Activated effector memory CD4-positive, alpha-beta T cell treated with Interleukin-2 at 50 U/mL for 16 hours (primary cell): ENCODE measurements around the gene PDE7B.

Experiments
- DNase-seq: peaks from one replicate; pipeline ENCODE4 v3.0.0-alpha.2; 2020

The PDE7B gene

DNA sequence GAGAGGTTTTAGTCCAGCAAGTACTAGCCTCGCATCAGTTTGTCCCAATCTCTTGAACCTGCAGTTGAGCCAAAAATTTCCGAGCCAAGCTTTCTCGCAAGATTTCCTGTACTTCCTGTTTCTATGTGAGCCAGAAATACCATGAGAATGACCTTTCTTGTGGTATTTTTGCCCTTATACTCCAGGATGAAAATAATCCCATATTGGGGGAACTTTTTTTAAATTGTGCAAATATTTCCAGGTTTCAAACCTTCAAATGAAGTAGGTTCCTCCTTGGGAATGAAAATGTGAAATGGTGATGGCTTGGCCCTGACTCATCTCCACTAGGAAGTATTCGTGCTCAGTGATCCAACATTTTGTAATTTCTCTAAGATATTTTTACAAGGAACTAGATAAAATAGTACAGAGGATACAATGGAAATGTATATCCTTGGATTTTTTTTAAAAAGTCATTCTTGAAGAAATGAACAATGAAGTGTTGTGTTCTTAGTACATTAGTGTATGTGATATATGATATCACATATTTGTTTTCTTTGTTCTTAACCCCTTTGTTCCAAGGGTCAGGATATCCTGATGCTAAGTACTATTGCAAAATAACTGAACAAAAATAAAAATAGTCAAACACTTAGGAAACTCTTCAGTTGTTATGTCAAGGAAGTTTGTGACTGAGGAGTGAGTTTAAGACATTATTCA lies 184.0 kb downstream of the PDE7B start:
- DNase-seq: no peak

GRCh38 chr6:136036071-136036380 lies 184.5 kb downstream of the PDE7B start:
- no peak for DNase-seq

DNA sequence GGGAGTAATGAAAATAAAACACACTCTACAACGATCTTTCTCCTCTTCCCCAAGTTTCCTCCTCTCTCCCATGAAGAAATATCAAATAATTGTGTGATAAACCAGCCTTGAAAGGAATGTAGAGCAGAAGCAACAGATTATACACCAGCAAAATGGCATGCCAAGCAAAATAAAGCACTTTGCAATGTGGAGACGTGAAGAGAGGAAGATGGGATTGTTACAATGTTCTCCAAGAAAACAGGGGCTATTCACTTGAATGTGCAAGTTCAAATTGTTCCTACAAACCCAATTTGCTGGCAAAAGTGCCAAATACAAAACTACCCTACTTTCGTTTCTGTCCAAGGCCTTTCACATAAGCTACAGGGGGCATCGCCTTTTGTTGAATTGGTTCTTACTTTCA lies 185.1 kb downstream of the PDE7B start:
- DNase-seq: no peak

DNA sequence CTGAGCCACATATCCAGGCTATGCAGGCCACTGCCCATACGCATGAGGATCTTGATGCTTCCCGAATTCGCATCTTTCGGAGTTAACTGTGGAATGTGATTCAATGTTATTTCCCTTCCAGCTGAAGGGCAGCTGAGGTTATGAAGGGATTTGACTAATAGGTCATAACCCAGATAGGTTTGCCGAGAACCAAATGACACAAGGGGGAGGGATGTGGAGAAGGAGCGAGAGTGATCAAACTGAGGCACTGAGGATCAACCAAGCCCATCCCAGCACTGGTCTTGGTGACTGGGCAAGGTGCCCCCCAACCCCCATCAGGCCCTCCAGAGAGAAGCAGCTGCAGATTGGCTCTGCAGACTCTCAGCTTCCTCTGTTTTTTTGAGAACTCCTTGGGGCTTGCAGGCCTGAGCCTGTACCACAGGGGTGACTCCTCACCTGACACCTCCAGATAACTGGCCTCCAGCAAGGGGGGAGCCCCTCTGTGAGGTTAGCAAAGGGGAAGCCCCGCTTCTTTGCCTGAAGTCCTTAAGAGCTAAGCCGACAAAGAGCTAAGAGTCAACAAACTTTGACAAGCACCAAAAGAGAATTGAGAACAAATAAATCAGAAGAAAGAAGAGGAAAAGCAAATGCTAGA lies 185.9 kb downstream of the PDE7B start:
- no peak for DNase-seq

DNA sequence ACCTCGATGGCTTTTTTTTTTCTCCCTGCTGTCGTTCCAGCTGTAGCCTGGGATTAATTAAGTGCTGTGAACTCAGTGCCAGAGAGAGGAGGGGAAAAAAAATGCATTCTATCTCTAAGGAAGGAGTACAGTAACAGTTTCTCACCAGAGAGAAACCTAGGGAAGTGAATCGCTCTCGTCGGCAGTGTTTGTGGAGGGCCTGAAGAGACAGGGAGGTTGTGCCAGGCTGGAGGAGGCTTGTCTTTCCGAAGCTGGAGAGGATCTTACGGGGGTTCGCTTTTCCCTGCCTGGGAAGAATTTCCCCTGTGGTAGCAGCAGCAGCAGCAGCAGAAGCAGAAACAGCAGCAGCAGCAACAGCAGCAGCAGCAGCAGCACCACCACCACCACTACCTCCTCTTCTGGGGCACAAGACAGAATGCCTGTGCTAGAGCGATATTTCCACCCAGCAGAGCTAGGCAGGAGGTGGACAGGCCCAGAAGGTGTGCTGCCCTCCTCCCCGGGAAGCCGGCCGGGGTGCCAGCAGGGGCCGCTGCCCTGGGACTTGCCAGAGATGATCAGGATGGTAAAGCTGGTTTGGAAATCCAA lies 186.5 kb downstream of the PDE7B start:
- no peak for DNase-seq

DNA sequence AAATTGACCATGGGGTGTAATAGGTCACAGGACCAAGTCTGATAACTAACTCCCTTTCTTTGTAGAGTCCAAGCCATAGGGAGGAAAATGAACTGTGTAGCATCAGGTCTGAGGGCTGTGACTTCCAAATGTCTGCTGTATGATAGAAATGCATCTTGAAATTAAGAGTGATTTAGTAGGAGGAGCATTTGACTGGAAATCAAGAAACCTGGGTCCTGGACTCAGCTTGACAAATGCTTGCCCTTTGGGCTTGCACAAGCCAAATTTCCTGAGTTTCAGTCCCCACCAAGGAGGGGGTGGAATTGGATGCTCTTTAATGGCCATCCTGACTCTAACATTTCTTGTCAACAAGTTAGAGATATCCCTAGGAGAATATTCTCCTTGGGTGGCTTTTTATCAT lies 187.0 kb downstream of the PDE7B start:
- DNase-seq: no peak

- no peak for DNase-seq
Observed at GRCh38 chr6:136039185-136039584, 187.7 kb downstream of the PDE7B start.

GRCh38 chr6:136050475-136050874 lies 199.0 kb downstream of the PDE7B start:
- no peak for DNase-seq

DNA sequence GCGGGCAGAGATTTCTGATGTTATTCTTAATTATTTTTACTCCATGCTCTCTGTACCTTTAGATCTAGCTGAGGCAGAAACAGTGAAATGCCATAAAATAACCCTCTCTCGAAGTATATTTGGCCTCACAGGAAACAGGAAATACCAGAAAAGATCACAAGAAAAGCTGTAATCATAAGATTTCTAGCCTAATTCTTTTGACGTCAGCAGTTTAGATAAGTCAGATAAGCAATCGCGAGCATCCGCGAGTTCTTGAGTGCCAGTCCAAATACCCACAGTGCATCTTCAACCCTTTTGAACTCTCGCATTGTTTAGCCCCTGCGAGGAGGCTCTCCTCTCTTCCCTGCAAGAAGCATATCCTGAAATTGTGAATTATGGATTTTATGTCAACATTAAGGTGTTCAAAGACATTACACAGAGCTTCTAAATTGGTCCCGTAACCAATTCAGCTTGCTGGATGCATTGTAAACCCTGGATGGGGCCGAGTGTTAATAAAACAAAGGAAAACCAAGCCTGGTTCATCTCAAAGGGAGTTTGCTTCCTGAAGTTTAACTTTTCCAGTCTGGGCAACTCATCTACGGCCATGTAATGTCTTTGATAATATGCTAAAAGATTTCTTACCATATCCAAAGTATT lies 199.8 kb downstream of the PDE7B start:
- no peak for DNase-seq

DNA sequence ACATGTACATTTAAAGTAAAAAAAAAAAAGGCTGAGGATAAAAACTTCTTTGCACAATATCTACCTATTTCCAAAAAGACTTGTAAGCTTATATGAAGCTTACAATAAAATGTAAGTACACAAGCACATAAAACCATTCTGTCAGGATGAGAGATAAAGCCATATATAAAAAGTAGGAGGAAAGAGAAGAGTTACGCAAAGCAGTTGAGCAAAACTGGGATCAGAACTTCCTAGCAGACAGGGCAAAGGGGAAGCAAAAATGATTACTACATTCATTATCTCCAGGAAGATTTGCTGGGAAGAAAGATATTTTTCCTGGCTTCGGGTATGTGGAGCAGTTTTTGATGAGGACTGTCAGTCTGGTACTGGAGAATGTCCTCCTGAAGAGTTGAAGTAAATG lies 200.5 kb downstream of the PDE7B start:
- no peak for DNase-seq

GRCh38 chr6:136058852-136059251 lies 207.4 kb downstream of the PDE7B start:
- no peak for DNase-seq

GRCh38 chr6:136059308-136059707 lies 207.8 kb downstream of the PDE7B start:
- DNase-seq: no peak

GRCh38 chr6:136060052-136060451 lies 208.6 kb downstream of the PDE7B start:
- DNase-seq: no peak

- no peak for DNase-seq
Observed at GRCh38 chr6:136060759-136061158, 209.3 kb downstream of the PDE7B start.

GRCh38 chr6:136061701-136062100 lies 210.2 kb downstream of the PDE7B start:
- DNase-seq: no peak

DNA sequence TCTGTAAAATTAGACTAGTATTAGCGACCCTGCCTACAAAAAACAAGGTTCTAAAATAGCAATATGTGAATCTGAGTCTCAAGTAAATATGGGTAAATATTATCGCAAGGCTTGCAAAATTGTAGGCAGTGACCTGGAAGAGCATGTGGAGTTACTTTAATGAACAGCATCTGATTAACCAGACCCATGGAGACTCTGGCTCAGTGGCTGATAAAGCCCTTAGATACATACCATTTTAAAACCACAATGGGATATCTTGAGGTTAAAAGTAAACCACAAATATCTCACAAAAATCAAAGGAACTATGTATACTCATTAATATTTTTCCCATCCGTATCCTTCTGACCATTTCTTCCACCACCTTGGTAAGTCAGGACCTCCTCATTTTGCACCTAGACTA lies 211.6 kb downstream of the PDE7B start:
- no peak for DNase-seq

DNA sequence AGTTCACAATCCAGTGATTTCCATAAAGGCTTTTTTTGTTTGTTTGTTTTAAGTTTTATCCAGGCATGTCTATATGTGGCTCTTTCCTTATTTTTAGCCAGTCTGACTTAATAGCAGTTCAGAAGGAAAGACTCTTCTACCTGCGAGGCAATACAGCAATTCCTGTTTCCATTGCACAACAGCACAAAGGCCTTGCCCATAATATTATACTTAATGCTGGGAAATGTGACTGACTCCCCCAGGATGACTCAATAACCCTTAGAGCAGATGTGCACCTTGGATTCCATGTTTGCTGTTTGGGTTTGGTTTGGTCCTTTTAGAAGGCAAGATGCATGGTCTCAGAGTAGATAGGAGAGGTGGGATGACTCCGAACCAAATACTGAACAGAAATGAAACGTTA lies 214.5 kb downstream of the PDE7B start:
- no peak for DNase-seq

DNA sequence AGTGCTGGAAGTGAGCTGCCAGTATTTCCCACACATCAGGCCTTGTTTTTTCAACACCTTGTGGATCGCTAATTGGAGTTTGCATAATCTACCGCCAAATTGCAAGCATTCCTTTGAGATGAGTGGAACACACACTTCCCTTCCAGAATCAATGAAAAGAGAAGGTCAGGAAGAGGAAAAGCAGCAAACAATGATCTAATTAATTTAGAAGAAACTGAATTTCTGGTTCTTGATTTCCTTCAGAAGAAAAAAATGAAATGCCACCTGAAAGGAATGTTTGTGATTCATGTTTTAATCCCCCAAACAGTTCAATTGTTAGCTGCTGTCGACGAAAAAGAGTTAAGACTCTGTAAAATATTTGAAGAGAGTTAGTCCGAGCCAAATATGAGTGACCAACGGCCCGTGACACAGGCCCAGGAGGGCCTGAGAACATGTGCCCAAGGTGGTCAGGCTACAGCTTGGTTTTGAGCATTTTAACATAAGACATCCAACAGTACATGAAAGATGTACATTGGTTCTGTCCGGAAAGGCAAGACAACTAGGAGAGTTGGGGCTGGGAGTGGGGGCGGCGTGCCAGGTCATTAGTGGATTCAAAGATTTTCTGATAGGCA lies 216.3 kb downstream of the PDE7B start:
- no peak for DNase-seq

DNA sequence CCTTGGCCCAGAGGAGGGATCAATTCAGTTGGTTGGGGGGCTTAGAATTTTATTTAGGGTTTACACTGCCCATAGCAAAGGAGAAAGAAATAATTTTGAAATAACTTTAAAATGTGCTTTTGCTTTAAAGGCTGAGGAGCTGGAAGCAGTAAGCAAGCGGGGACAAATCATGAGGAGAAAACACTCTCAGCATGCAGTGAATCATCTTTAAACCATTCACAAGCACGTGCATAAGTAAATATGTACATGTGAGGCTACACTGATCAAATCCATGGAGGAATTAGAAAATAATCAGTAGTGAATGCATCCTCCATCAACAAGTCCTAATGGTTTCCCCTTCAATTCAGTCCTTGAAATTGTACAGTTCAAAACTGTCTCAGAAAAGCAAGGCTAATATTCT lies 217.6 kb downstream of the PDE7B start:
- no peak for DNase-seq

DNA sequence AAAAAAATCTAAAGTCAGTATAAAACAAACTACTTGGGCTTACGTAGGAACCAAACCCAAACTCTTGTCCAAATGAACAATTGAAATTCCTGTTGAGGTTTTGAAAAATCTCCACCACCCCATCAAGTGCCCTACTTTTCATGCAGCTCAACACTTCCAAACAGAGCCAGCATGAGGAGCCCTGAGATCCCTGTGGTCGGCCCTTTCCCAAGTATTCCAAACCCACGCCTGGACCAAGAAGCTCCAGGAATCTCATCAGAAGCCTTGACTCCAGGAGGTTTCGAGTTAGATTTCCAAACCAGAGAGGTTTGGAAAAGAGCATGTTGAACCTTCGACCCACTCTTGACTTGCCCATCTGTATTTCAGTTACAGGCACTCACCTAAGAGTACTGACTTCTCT lies 219.3 kb downstream of the PDE7B start:
- DNase-seq: no peak

GRCh38 chr6:136072691-136073090 lies 221.2 kb downstream of the PDE7B start:
- no peak for DNase-seq

DNA sequence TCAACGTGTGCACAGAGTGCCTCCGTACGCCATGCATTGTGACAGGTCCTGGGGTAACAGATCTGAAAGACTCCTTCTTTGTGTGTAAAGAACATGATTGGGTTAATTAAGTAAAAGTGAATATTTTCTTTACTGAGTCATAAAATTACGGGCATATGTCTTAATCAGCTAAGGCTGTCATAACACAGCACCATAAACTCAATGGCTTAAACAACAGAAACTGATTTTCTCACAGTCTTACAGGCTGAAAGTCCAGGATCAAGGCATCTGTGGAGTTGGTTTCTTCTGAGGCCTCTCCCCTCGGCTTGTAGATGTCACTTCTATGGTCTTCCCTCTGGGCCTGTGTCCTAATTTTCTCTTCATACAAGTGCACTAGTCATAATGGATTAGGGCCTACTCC lies 221.7 kb downstream of the PDE7B start:
- no peak for DNase-seq

DNA sequence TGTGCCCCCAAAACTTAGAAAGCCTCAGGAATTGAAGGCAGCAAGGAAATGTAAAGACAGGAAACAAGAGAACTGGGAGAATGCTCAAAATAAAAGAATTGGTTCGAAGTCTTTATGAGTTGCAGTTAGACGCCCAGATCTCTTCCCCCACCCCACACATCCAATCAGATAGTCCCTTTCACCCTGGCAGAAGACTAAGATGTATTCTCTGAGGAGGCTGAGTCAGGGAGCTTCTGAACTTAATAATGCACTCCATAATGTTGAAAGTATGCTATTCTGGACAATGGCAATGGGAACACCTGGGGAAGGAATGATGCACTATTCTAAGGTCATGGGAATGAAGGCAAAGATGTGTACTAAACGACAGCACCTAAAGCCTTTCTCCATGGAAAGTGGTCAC lies 225.0 kb downstream of the PDE7B start:
- no peak for DNase-seq
